Ascending aorta (tissue), 2 donors: ENCODE results near the gene ACTL7B. TPM values are rescaled to one million over a fixed set of nuclear protein-coding genes. Genes with fewer than 3 reads are reported as not detected.

Experiments used
- DNase-seq, 2 donors: peaks; one replicate each; pipeline ENCODE4 v3.0.0-alpha.2; 2019; ENCODE audit warnings: low spot score in 2 of 2
- H3K27ac ChIP-seq, 2 donors: fragments of 200-600 bp; sonication (generic); one replicate each; pipeline ENCODE4 v1.5.1; 2016 to 2017; ENCODE audit warnings: mild to moderate bottlenecking in 1 of 2
- H3K27me3 ChIP-seq: fragments of 200-600 bp; sonication (generic); one replicate; pipeline ENCODE4 v1.5.1; 2017
- H3K36me3 ChIP-seq, 2 donors: fragments of 200-600 bp; sonication (generic); one replicate each; pipeline ENCODE4 v1.5.1; 2016
- H3K4me1 ChIP-seq, 2 donors: fragments of 200-600 bp; sonication (generic); one replicate each; pipeline ENCODE4 v1.5.1; 2016 to 2017; ENCODE audit warnings: mild to moderate bottlenecking in 1 of 2
- H3K4me3 ChIP-seq, 2 donors: fragments of 200-600 bp; sonication (generic); one replicate each; pipeline ENCODE4 v1.5.1; 2016 to 2017; ENCODE audit warnings: mild to moderate bottlenecking in 1 of 2
- H3K9me3 ChIP-seq, 2 donors: fragments of 200-600 bp; sonication (generic); one replicate each; pipeline ENCODE4 v1.5.1; 2016
- CTCF ChIP-seq, 3 experiments: fragments of 200-600 bp in 2 of 3; fragments of 450-650 bp in 1 of 3; sonication (generic) in 2 of 3; IDR thresholded peaks; one replicate each; pipeline ENCODE4 v1.5.1; 2016 to 2019; ENCODE audit warnings: antibody characterized with exemption in 3 of 3, mild to moderate bottlenecking in 1 of 3, moderate library complexity in 1 of 3
- intact Hi-C: fragments of 100-400 bp; cut with DNase I; formaldehyde crosslinking; loops from one replicate; pipeline ENCODE4 v1.15.1; 2023
- total RNA-seq: library from RNA; depleted of rRNA; stranded (reverse); fragments of >200 nt; gene quantifications from one replicate; pipeline ENCODE4 v1.1.0, GENCODE V29; 2016

Gene ACTL7B
- total RNA-seq, 1 donor from 2014 or later, result not detected

GRCh38 chr9:108884701-108885100 lies 28.9 kb upstream of the ACTL7B start:
- Histone ChIP-seq H3K27ac (no peak overlapping the region), H3K36me3 (peaks cover 15 to 52% of the 10 kb centered on the region in 2 donors), H3K4me1 (no peaks in the 10 kb centered on the region), H3K27me3 (no peaks in the 10 kb centered on the region), H3K9me3 (no peaks in the 10 kb centered on the region), H3K4me3 (no peak overlapping the region)
- intact Hi-C loops, result no loop called here
- no peak for DNase-seq
- no peak for TF ChIP-seq CTCF (IDR thresholded peaks at IDR 0.05)

- Histone ChIP-seq H3K27ac (no peak overlapping the region), H3K4me1 (no peaks in the 10 kb centered on the region), H3K9me3 (no peaks in the 10 kb centered on the region), H3K4me3 (no peak overlapping the region), H3K27me3 (no peaks in the 10 kb centered on the region), H3K36me3 (peaks cover 22 to 52% of the 10 kb centered on the region in 2 donors)
- intact Hi-C loops, result no loop called here
- TF ChIP-seq CTCF (IDR thresholded peaks at IDR 0.05), result no peak
- no peak for DNase-seq
Measured at GRCh38 chr9:108883085-108883484, 27.3 kb upstream of the ACTL7B start.

- Histone ChIP-seq H3K27ac (no peak overlapping the region), H3K27me3 (no peaks in the 10 kb centered on the region), H3K36me3 (peaks cover 30 to 53% of the 10 kb centered on the region in 2 donors)
Measured at GRCh38 chr9:108882052-108882888, 26.5 kb upstream of the ACTL7B start.

GRCh38 chr9:108880738-108881316 lies 25.0 kb upstream of the ACTL7B start:
- Histone ChIP-seq H3K36me3 (peaks cover 43 to 67% of the 10 kb centered on the region in 2 donors), H3K4me3 (no peak overlapping the region), H3K27ac (no peak overlapping the region), H3K4me1 (no peaks in the 10 kb centered on the region), H3K9me3 (no peaks in the 10 kb centered on the region), H3K27me3 (no peaks in the 10 kb centered on the region)
- intact Hi-C loops, result no loop called here
- DNase-seq, result no peak
- TF ChIP-seq CTCF (IDR thresholded peaks at IDR 0.05), result no peak

More at GRCh38 chr9:108882052-108882888, 26.5 kb upstream of the ACTL7B start:
- intact Hi-C loops, result no loop called here
- Histone ChIP-seq H3K4me3 (no peak overlapping the region), H3K4me1 (no peaks in the 10 kb centered on the region), H3K9me3 (no peaks in the 10 kb centered on the region)
- no peak for TF ChIP-seq CTCF (IDR thresholded peaks at IDR 0.05)
- DNase-seq, result no peak

- H3K4me1 ChIP-seq, result no peaks in the 10 kb centered on the region
- no peaks in the 10 kb centered on the region for H3K27me3 ChIP-seq
- H3K36me3 ChIP-seq, result peaks cover 62 to 92% of the 10 kb centered on the region in 2 donors
- no peak overlapping the region for H3K27ac ChIP-seq
- intact Hi-C loops, result no loop called here
- TF ChIP-seq CTCF (IDR thresholded peaks at IDR 0.05), result no peak
- DNase-seq, result no peak
- H3K9me3 ChIP-seq, result no peaks in the 10 kb centered on the region
- no peak overlapping the region for H3K4me3 ChIP-seq
Measured at GRCh38 chr9:108877524-108877923, 21.7 kb upstream of the ACTL7B start.
